ENCODE data around the gene TMEM19. TPM values are rescaled to one million over a fixed set of nuclear protein-coding genes. Genes with fewer than 3 reads are reported as not detected.
"Not testable (repeated sequence)": the region's sequence is repeated elsewhere in the genome, so short reads cannot be mapped to it uniquely, and the experiment has no call there.

TMEM19 gene
- total RNA-seq, 1 experiment from 2014 or later, result 47.1 TPM

DNA sequence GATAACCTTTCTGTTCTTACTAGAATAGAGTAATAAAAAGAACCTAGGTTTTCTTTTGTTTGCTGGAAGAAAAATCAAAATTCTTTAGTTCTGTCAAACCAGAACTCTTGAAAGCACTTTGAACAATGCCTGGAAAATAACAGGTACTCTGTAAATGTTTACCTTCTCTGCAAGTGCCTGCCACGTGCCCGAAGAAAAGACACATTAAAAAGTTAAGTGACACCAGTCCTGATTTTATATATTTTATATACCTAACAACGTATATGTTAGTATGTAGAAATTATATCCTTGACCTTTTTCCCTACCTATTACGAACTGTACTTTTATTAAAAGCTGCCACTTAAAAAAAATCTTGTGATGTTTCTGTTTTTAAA, 20.8 kb upstream of the TMEM19 start:
- no peak for DNase-seq (ENCODE audit: low spot score)

DNA sequence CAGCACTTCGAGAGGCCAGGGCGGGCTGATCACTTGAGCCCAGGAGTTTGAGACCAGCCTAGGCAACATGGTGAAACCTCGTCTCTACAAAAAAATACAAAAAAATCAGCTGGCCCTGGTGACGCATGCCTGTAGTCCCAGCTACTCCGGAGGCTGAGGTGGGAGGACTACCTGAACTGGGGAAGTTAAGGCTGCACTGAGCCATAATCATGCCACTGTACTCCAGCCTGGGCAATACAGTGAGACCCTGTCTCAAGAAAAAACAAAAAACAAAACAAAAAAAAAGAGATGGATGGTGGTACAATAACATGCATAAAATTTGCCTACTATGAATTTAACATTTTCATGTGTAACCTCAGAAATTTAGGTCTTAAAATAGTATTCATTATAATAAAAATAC, 19.6 kb upstream of the TMEM19 start:
- no peak for DNase-seq (ENCODE audit: low spot score)

DNA sequence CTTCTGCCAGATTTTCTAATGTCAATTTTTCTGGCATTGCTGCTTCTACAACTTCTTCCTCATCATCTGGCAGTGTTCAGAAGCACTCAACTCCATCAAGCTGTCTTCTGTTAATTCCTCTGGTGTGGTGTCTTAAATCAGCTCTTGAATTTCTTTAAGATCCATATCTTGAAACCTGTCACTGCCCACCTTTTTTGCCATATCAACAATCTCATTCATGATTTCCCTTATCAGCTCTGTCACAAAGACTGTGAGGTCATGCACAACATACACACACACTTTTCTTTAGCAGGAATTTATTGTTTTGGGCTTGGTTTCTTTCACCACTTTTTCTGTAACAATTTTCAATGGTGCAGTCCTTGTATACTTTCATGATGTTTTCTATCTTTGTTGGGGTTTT, 14.6 kb upstream of the TMEM19 start:
- DNase-seq (ENCODE audit: low spot score), result no peak

DNA sequence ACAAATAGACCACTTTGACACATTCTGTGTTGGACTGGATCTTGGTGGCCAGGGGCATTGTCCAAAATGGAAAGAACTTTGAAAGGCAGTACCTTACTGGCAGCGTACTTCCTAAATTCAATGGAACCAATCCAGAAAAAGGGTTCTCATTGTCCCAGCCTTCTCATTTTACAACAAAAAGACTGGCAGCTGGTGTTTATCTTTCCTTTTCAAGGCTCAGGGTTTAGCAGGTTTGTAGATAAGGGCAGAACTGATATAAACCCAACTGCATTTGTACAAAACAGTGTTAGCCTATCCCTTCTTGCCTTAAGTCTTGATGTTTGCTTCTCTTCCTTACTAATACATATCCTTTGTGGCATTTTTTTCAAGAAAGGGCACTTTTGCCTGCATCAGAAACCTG, 14.1 kb upstream of the TMEM19 start:
- DNase-seq (ENCODE audit: low spot score), result no peak

DNA sequence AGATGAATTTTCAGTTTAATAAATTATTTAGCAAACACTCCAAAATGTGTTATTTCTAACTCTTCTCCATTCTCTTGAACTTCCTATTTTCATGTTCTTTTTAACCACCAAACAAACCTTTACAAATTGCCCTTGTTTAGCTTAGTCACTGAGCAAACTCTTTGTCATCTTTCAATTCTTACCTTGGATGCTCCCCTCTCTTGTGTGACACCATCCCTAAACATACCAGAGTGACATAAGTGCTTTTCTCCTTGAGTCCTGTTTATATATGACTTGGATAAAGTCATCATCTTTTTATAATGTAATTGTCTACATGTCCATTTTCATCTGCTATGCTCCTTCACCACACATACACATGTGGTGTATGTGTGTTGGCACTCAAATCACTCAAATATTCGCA, 3.4 kb upstream of the TMEM19 start:
- DNase-seq (ENCODE audit: low spot score), result no peak

DNA sequence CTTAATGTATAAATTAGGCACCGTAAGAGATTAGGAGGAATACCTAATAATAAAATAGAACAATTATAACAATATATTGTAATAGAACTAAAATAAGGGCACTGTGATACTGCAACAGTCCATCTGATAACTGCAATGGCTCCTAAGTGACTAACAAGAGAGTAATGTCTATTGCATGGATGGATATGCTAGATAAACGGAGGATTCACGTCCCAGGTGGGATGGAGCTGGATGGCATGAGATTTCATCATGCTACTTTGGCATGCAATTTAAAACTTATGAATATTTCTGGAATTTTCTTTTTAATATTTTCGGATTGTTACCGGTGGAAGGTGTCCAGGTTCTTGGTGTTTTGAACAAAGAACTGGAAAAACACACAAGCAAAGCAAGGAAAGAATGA, 2.2 kb upstream of the TMEM19 start:
- no peak for DNase-seq (ENCODE audit: low spot score)

DNA sequence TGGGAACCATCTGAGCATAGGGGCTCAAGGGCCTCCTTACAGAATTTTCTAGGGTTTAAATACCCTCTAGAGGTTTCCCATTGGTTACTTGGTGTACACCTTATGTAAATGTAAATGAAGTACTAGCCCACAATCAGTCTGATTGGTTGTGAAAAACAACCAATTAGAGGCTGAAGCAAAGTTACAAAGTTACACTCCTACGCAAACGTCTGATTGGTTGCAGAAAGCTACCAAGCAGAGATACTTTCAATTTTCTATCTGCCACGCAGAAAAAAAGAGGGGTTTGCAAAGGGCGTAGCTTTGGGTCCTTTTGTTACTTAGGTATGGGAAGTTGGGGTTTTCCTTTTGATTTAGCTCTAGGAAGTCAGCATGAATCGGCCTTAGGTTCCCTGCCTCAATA, 1.8 kb upstream of the TMEM19 start:
- DNase-seq (ENCODE audit: low spot score), result no peak

DNA sequence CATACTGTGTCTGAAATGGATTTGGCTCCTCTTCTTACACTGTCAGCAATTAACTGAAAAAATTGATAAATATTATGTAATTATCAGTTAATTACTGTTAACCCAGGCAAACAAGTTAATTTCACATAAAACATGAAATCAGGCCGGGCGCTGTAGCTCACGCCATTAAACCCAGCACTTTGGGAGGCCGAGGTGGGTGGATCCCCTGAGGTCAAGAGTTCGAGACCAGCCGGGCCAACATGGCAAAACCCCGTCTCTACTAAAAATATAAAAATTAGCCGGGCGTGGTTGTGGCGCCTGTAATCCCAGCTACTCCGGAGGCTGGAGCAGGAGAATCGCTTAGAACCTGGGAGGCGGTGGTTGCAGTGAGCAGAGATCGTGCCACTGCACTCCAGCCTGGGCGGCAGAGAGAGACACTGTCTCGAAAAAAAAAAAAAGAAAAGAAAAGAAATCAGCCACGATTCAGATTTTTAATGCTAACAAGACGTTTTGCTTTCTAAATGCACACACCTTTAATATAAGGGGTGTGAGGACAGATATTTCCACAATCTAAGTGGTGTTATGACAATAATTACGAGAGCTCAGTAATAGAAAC, 473 bp upstream of the TMEM19 start:
- no peak for DNase-seq (ENCODE audit: low spot score)

DNA sequence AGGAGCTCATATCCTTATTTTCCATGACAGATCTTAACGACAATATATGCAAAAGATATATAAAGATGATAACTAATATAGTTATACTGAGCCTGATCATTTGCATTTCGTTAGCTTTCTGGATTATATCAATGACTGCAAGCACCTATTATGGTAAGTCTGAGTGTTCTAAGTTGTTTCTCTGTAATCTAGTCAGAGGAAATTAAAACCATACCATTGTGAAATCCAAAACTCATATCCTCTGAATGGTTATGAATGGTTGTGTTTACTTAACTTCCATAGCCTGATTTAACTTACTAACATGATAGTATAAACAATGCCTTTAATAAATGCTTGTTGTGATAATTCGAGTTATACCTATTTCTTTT, 760 bp downstream of the TMEM19 start:
- no peak for DNase-seq (ENCODE audit: low spot score)

DNA sequence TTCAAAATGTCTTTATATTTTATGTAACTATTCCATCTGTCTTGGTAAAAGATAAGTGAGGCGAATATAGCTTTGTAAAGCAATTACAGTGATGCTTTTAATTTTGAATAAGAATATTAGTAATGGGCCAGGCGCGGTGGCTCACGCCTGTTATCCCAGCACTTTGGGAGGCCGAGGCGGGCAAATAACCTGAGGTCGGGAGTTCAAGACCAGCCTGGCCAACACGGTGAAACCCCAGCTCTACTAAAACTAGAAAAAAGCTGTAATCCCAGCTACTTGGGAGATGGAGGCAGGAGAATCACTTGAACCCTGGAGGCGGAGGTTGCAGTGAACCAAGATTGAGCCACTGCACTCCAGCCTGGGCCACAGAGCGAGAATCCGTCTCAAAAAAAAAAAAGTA, 1.3 kb downstream of the TMEM19 start:
- DNase-seq (ENCODE audit: low spot score), result not testable (repeated sequence)

DNA sequence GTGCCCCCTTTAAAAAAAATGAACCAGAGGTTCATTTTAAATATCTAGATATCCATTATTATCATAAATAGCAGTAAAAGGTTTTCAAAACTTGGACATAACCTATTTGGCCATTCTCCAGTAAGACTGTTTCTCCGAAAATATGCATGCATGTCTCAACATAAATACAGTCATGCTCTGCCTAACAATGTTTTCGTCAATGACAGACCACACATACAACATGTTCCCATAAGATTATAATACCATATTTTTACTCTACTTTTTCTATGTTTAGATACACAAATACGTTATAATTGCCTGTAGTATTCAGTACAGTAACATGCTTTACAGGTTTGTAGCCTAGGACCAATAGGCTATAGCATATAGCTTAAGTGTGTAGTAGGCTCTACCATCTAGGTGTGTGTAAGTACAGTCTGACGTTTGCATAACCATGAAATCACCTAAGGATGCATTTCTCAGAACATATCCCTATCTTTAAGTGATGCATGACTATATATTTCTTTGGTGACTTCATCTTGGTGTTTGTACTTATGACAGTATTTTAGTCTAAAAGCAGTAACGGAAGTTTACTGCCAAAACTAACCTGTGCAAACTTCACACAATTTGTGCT, 3.2 kb downstream of the TMEM19 start:
- no peak for DNase-seq (ENCODE audit: low spot score)

DNA sequence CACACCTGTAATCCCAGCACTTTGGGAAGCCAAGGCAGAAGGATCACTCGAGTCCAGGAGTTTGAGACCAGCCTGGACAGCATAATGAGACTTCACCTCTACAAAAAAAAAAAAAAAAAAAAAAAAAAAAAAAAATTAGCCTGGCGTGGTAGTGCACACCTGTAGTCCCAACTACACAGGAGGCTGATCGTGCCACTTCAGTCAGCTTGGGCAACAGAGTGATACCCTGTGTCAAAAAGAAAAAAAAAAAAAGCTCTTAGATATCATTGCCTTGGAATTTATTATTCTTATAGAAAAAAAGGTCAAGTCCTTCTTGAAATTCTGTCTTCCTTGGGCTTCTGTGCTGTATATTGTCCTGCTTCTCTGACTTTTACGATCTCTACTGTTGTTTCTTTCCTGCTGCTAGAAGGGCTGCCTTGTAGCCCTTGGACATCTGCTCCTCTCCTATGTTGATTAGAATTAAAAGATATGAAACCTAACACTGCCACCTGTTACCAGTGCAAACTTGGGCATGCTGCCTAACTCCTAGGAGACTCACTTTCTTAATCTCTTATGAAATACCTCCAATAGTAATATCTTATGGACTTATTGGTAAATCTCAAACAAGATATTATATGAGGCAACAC, 5.7 kb downstream of the TMEM19 start:
- no peak for DNase-seq (ENCODE audit: low spot score)

DNA sequence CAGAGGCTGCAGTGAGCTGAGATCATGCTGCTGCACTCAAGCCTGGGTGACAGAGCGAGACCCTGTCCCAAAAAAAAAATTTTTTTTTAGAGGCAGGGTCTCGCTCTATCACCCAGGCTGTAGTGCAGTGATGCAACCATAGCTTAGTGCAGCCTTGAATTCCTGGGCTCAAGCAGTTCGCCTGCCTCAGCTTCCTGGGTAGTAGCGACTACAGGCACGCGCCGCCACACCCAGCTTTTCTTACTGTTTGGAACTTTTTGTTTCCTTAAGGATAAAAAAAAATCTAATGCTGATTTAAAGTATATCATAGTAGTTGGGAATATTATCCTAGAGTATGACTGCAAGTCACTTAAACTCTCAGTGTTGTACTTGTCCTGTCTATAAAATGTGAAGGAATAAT, 7.2 kb downstream of the TMEM19 start:
- DNase-seq (ENCODE audit: low spot score), result no peak

DNA sequence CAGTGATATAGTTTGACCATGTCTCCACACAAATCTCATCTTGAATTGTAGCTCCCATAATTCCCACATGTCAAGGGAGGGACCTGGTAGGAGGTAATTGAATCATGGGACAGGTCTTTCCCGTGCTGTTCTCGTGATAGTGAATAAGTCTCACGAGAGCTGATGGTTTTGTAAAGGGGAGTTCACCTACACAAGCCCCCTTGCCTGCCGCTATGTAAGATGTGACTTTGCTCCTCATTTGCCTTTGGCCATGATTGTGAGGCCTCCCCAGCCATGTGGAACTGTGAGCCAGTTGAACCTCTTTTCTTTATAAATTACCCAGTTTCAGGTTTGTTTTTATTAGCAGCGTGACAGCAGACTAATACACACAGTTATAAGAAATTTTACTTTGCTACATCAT, 7.8 kb downstream of the TMEM19 start:
- not testable (repeated sequence) for DNase-seq (ENCODE audit: low spot score)

DNA sequence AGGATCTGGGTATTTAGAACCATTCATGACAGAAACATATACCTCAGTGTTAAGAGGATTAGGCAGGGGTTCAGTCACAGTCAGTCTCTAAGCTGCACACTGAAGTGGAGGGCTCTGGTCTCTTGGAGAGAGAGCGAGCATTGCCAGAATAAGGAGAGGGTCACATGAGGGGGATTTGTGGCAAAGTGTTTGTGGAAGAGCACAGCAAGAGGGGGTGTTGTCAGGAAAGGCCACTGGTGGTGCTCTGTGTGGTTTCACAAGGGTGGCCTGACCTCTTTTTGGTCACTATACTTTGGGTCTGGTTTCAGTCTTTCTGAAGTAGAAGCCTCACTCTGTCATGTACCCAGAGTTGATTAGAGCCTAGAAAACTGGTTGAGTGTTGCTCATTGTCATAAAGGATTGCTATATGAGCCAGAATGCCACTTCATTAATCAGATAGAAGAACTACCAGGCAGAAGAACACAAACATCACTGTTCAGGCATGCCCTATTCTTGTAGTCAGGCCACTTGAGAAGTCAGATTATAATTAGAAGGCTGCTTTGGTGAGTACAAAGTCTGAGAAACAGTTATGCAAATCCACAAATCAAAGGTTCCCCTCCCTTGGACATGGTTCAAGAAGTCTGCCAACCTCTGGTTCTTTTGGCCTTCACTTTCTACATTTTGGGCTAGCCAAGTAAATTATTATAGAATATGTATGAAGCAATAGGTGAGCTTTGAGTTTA, 8.4 kb downstream of the TMEM19 start:
- DNase-seq (ENCODE audit: low spot score), result no peak

DNA sequence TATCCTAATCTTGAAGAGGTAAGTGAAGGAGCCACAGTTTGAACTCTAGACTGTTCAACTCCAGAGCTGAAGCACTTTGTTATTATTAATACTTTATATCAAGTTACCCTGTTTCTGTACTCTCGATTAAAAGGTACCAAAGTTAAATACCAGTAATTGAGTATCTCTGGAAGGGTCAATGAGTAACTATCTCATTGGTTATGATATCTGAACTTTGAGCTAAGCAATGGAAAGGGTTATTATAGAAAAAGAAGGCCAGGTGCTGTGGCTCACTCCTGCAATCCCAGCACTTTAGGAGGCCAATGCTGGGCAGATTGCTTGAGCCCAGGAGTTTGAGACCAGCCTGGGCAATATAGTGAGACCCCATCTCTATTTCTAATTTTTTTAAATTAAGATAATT, 9.9 kb downstream of the TMEM19 start:
- no peak for DNase-seq (ENCODE audit: low spot score)

DNA sequence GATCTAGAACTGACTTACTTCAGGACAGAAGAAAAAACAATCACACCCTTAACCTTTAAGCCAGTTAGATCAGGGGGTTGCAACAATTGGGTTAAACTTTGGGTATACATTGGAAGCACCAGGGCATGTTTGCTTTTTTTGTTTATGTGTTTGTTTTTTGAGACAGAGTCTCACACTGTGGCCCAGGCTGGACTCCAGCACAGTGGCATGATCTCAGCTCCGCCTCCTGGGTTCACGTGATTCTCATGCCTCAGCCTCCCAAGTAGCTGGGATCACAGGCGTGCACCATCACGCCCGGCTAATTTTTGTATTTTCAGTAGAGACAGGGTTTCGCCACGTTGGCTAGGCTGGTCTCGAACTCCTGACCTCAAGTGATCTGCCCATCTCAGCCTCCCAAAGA, 16.3 kb downstream of the TMEM19 start:
- not testable (repeated sequence) for DNase-seq (ENCODE audit: low spot score)

DNA sequence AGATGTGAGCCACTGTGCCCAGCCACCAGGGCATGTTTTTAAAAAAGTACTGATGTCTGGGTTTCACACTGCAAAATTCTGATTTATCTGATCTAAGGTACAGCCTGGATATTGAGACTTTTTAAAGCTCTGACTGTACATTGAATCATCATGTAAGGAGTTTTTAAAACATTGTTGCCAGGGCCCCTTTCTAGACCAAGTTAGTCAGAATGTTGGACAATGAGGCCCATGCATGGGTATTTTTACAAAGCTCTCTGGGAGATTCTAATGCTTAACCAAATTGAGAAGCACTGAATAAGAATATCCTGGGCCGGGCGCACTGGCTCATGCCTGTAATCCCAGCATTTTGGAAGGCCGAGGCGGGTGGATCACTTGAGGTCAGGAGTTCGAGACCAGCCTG, 16.7 kb downstream of the TMEM19 start:
- DNase-seq (ENCODE audit: low spot score), result no peak

DNA sequence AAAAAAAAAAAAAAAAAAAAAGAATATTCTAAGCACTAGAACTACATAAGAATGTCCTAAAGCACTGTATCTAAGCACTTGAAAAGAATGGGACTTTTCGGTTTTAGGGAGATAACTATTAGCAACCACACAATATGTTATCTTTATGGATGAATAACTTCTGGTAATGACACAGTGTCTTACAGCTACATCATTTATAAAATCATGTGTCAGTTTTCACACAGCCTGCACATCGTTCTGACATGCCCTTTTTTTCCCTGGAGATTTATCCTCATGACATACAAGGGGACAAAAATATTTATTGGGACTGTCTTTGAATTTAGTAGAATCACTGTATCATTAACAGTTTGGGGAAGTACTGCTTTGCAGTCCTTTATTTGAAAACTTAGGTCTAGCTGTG, 17.3 kb downstream of the TMEM19 start:
- no peak for DNase-seq (ENCODE audit: low spot score)

DNA sequence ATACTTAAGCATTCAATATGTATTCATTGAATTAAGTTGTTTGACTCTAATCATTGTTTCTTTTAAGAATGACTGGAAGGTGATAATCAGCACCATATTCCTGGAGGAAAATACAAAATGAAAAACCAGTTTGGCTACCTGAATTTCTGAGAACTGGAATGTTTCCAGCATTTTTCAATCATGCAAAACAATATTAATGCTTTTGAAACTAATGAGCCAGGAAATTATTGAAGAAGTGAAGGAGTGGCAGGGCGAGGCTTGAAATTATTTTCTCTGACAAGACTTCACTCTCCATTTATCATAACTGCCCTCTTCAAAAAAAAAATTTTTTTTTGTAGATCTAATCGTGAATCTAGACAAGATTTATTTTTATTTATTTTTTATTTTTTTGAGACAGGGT, 19.0 kb downstream of the TMEM19 start:
- DNase-seq (ENCODE audit: low spot score), result no peak

DNA sequence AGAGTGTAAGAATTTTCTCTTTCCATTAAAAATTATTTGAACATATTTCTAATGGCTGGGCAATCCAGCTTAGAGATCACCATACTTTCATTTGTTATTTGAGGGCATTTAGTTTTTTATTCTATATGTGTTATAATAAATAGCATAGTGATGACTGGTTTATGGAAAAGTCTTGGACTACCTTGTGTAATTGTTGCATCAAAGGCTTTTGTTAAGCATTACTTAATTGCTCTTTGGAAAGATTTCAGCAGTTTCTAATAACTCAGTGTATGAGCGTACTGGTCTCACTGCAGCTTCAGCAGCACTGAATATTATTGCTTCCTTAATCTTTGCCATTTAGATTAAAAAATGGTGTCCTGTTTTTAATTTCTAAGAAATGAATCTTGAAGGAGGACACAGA, 22.8 kb downstream of the TMEM19 start:
- no peak for DNase-seq (ENCODE audit: low spot score)

DNA sequence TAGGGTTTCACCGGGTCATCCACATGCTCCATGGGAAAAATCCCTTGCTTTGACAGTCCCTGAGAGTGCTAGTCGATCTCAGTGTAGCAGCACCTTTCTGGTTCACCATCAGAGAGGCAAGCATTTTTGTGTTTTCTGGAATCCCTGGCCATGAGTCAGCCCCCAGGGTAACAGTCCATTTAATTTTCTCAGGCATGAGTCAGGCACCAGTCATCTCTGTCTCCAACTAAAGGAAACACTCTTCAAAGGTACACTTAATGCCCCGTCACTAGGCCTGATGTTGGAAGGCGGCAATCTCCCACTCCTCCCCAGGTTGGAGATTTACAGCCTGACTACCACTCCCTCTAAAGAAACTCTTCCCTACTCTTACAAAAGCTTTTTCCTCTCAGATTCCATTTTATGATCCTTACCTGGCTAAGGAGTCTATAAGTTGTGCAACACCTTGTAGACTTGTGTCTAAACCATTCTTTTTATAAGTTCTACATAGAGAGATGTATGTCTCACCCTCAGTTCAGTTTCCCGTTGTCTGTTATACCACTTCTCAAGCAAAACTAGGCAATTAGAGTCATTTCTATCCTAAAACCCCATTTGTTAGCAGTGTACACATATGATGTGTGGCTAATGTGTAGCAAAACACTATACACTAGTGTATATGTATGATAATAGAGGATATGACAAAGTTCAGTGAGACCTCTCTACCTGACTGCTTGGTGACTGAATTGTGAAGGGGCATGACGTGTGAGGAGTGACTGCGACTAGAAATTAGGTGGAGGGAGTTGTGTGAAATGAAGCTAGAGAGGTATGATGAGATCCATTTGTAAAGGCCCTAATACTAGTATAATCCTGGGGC, 24.6 kb downstream of the TMEM19 start:
- DNase-seq (ENCODE audit: low spot score), result peak; percentile 51

Measured in H4 (cell line).